HEK293T (cell line): ENCODE data around the gene TBC1D22B.

Experiments
- CTCF ChIA-PET: fragments of 350-600 bp; formaldehyde crosslinking; extraction: SDS; loops from one replicate; lab custom pipeline; 2021; ENCODE audit warnings: antibody characterized with exemption, inconsistent platforms; lab: Yijun Ruan, JAX
- POLR2A ChIA-PET: fragments of 350-600 bp; formaldehyde crosslinking; extraction: SDS; loops from one replicate; lab custom pipeline; 2020; ENCODE audit warnings: antibody characterized with exemption, inconsistent platforms; lab: Yijun Ruan, JAX
- DNase-seq: peaks from one replicate; pipeline ENCODE4 v3.0.0; 2012; ENCODE audit warnings: mixed read lengths; ENCODE audit errors: extremely low spot score
- ARNT ChIP-seq: fragments of 450-650 bp; IDR thresholded peaks from 2 replicates; pipeline ENCODE4 v1.6.1; 2017; ENCODE audit warnings: mild to moderate bottlenecking
- BHLHE40 ChIP-seq: fragments of 450-650 bp; IDR thresholded peaks from 2 replicates; pipeline ENCODE4 v1.6.1; 2016; ENCODE audit warnings: mild to moderate bottlenecking, moderate library complexity, borderline replicate concordance
- CTBP1 ChIP-seq: fragments of 450-650 bp; IDR thresholded peaks from 2 replicates; pipeline ENCODE4 v1.6.1; 2016; ENCODE audit warnings: borderline replicate concordance
- ELF4 ChIP-seq: fragments of 450-650 bp; IDR thresholded peaks from 2 replicates; pipeline ENCODE4 v1.6.1; 2017; ENCODE audit warnings: antibody characterized with exemption
- FOXA1 ChIP-seq: fragments of 450-650 bp; IDR thresholded peaks from 2 replicates; pipeline ENCODE4 v1.6.1; 2016; ENCODE audit warnings: mild to moderate bottlenecking
- FOXK2 ChIP-seq: fragments of 450-650 bp; IDR thresholded peaks from 2 replicates; pipeline ENCODE4 v1.6.1; 2016; ENCODE audit warnings: mild to moderate bottlenecking
- FOXM1 ChIP-seq: fragments of 450-650 bp; IDR thresholded peaks from 2 replicates; pipeline ENCODE4 v1.6.1; 2017; ENCODE audit warnings: mild to moderate bottlenecking, borderline replicate concordance
- HDGF ChIP-seq: fragments of 450-650 bp; IDR thresholded peaks from 2 replicates; pipeline ENCODE4 v1.6.1; 2017; ENCODE audit warnings: antibody characterized with exemption, borderline replicate concordance
- L3MBTL2 ChIP-seq: fragments of 450-650 bp; conservative IDR thresholded peaks from 2 replicates; pipeline ENCODE4 v1.6.1; 2016; ENCODE audit warnings: mild to moderate bottlenecking
- LEF1 ChIP-seq: fragments of 450-650 bp; IDR thresholded peaks from 2 replicates; pipeline ENCODE4 v1.6.1; 2017; ENCODE audit warnings: mild to moderate bottlenecking, borderline replicate concordance
- NFRKB ChIP-seq: fragments of 450-650 bp; IDR thresholded peaks from 2 replicates; pipeline ENCODE4 v1.6.1; 2016; ENCODE audit warnings: mild to moderate bottlenecking, moderate library complexity
- SP1 ChIP-seq: fragments of 450-650 bp; IDR thresholded peaks from 2 replicates; pipeline ENCODE4 v1.6.1; 2017
- SUZ12 ChIP-seq: fragments of 450-650 bp; IDR thresholded peaks from 2 replicates; pipeline ENCODE4 v1.6.1; 2016; ENCODE audit warnings: mild to moderate bottlenecking
- TARDBP ChIP-seq: fragments of 450-650 bp; IDR thresholded peaks from 2 replicates; pipeline ENCODE4 v1.6.1; 2016
- ZNF384 ChIP-seq: fragments of 450-650 bp; IDR thresholded peaks from 2 replicates; pipeline ENCODE4 v1.6.1; 2016
- TF ChIP-seq, protein P1 (sequence below): fragments of 450-650 bp; IDR thresholded peaks from 2 replicates; pipeline ENCODE4 v1.6.1; 2016

The TBC1D22B gene

GRCh38 chr6:37353761-37354525 lies 96.4 kb downstream of the TBC1D22B start, which contains the start of gene RNF8:
RNF8 (plus strand) TSS chr6:37353983; CDS start chr6:37354165, 182 bp downstream.
- TF ChIP-seq TARDBP (no peak), L3MBTL2 (peak; percentile 82)
- DNase-seq, result peak; percentile 99
- POLR2A ChIA-PET, result interaction anchor here (1.0 to 1.2 kb wide), 4 partner anchors 19 to 96 kb away, joined by 3 to 4 read pairs (median 3); partner anchors contain the start of genes CMTR1 and TMEM217
- CTCF ChIA-PET, result no interaction called here

- TF ChIP-seq ELF4 (no peak), SP1 (no peak), SUZ12 (no peak), FOXK2 (no peak), LEF1 (no peak), ARNT (no peak), TARDBP (no peak)
- ChIA-PET POLR2A (interaction anchor here (1.0 to 1.2 kb wide), 5 partner anchors 18 to 97 kb away, joined by 3 to 4 read pairs (median 3); partner anchors contain the start of genes CMTR1 and TMEM217), CTCF (no interaction called here)
- peak; percentile 36 for DNase-seq
These were observed 97.2 kb downstream of the TBC1D22B start for GRCh38 chr6:37354526-37355384.

- no peak for TF ChIP-seq FOXA1
- TF ChIP-seq LEF1, result no peak
- TF ChIP-seq SP1, result no peak
- no peak for TF ChIP-seq TARDBP
- no peak for TF ChIP-seq NFRKB
- TF ChIP-seq HDGF, result no peak
- TF ChIP-seq SUZ12, result no peak
- TF ChIP-seq ARNT, result no peak
- no peak for TF ChIP-seq ZNF384
- CTCF ChIA-PET, result no interaction called here
- DNase-seq, result no peak
- POLR2A ChIA-PET, result no interaction called here
These were observed 99.7 kb downstream of the TBC1D22B start for GRCh38 chr6:37357288-37357687.

DNA sequence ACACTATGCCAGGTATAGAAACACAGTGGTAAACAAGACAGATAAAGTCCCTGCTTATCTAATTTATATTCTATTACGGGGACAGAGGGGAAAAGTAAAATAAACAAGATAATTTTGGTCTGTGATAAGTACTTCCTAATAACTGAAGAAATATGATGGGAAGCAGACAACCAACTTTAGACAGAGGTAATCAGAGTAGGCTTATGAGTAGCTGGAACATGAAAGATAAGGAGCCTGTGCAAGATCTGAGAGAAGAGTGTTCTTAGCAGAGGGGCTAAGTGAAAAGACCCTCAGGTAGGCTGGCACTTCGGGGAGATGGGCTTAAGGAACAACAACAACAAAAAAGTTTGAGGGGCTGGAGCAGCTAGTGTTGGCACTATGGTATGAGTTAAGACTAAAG lies 100.3 kb downstream of the TBC1D22B start:
- no peak for TF ChIP-seq NFRKB
- TF ChIP-seq ELF4, result no peak
- TF ChIP-seq SUZ12, result no peak
- no peak for TF ChIP-seq BHLHE40
- TF ChIP-seq TARDBP, result no peak
- no peak for TF ChIP-seq FOXA1
- TF ChIP-seq HDGF, result no peak
- no peak for TF ChIP-seq ARNT
- POLR2A ChIA-PET, result no interaction called here

DNA sequence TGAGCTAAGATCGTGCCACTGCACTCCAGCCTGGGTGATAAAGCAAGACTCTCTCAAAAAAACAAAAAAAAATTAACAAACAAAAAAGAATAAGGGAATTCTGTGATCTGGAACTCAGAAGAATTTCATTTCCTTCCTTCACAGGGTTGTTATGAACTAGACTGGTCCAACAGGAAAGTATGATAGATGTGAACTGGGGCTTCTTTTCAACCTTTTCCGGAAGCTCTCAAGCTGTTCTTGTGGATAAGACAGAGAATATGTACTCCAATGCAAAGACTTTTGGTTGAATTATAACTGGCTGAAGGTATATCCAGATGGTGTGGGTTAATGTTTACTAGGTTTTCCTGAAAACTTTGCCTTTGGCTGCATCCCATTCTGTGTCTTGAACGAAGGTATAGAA lies 101.5 kb downstream of the TBC1D22B start:
- DNase-seq, result no peak
- ChIA-PET POLR2A (no interaction called here), CTCF (no interaction called here)
- TF ChIP-seq FOXA1 (no peak), ELF4 (no peak), CTBP1 (no peak), HDGF (no peak), ARNT (no peak)

More for the DNA sequence above, 100.3 kb downstream of the TBC1D22B start:
- no peak for DNase-seq
- CTCF ChIA-PET, result no interaction called here

- TF ChIP-seq ARNT (no peak), L3MBTL2 (no peak), CTBP1 (no peak), SUZ12 (no peak), BHLHE40 (no peak), HDGF (no peak), SP1 (no peak)
- TF ChIP-seq, protein P1, sequence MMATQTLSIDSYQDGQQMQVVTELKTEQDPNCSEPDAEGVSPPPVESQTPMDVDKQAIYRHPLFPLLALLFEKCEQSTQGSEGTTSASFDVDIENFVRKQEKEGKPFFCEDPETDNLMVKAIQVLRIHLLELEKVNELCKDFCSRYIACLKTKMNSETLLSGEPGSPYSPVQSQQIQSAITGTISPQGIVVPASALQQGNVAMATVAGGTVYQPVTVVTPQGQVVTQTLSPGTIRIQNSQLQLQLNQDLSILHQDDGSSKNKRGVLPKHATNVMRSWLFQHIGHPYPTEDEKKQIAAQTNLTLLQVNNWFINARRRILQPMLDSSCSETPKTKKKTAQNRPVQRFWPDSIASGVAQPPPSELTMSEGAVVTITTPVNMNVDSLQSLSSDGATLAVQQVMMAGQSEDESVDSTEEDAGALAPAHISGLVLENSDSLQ, result no peak
- no peak for DNase-seq
- ChIA-PET POLR2A (no interaction called here), CTCF (no interaction called here)
These were observed 104.7 kb downstream of the TBC1D22B start for GRCh38 chr6:37362101-37362828.

DNA sequence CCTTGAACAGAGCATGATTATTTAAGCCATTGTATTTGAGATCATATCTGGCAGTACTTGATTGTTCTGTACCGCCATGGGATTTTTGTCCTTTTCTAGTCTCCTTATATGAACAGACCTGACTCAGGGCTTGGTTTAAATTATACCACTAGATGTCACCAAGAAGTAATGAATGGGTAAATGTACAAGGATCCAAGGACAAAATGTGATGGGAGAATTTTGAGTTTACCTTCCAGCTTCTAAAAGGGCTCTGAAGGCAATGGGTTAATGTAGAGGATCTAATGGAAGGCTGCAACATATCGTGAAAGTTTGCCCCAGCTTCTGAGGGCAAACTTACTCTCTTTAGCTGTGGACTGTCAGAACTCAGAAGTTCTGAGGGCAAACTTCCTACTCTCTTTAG lies 108.2 kb downstream of the TBC1D22B start:
- TF ChIP-seq HDGF (no peak), SP1 (no peak), TARDBP (no peak), SUZ12 (no peak), BHLHE40 (no peak), ARNT (no peak), FOXK2 (no peak), ZNF384 (no peak), CTBP1 (no peak), NFRKB (no peak), L3MBTL2 (no peak), FOXM1 (no peak), FOXA1 (no peak), LEF1 (no peak), ELF4 (no peak)
- TF ChIP-seq, protein P1, result no peak
- ChIA-PET POLR2A (no interaction called here), CTCF (no interaction called here)
- DNase-seq, result no peak
